Kidney epithelial cell (primary cell): ENCODE results near the gene RPL19. TPM values are rescaled to one million over a fixed set of nuclear protein-coding genes. Genes with fewer than 3 reads are reported as not detected.

Source experiments
- DNase-seq: peaks from one replicate; pipeline ENCODE4 v3.0.0-alpha.2; 2010; ENCODE audit warnings: low read depth
- H3K27me3 ChIP-seq: 2 replicates; pipeline ENCODE4 v1.6.0; 2011; ENCODE audit warnings: low read length; ENCODE audit not compliant: control insufficient read depth, insufficient read depth
- H3K36me3 ChIP-seq: 2 replicates; pipeline ENCODE4 v1.5.1; 2011; ENCODE audit warnings: low read length; ENCODE audit not compliant: control insufficient read depth, insufficient read depth
- H3K4me3 ChIP-seq: 2 replicates; pipeline ENCODE4 v1.5.1; 2011; ENCODE audit warnings: low read depth, mild to moderate bottlenecking, control low read depth, low read length
- CTCF ChIP-seq: IDR thresholded peaks from 2 replicates; pipeline ENCODE4 v1.5.1; 2011; ENCODE audit warnings: mild to moderate bottlenecking, moderate library complexity, low read length, control low read depth, inconsistent platforms; ENCODE audit not compliant: insufficient read depth, poor library complexity, severe bottlenecking
- total RNA-seq: library from RNA; depleted of rRNA; stranded (reverse); fragments of >200 nt; gene quantifications from 2 replicates; pipeline ENCODE4 v1.2.3, GENCODE V29; 2015

RPL19 gene
- total RNA-seq, 1 donor from 2014 or later, result 4,555 TPM

- no peak for DNase-seq
- TF ChIP-seq CTCF, result no peak
- Histone ChIP-seq H3K36me3 (no peaks in the 10 kb centered on the region), H3K27me3 (peaks cover 28% of the 10 kb centered on the region), H3K4me3 (no peak overlapping the region)
Observed at GRCh38 chr17:39212195-39212810, 12.2 kb downstream of the RPL19 start.

GRCh38 chr17:39212841-39213480, 12.9 kb downstream of the RPL19 start:
- no peaks in the 10 kb centered on the region for H3K36me3 ChIP-seq
- DNase-seq, result no peak
- peaks cover 32% of the 10 kb centered on the region for H3K27me3 ChIP-seq
- H3K4me3 ChIP-seq, result no peak overlapping the region
- no peak for TF ChIP-seq CTCF

GRCh38 chr17:39213852-39214251, 13.8 kb downstream of the RPL19 start:
- no peak for DNase-seq
- no peak for TF ChIP-seq CTCF
- H3K27me3 ChIP-seq, result peaks cover 36% of the 10 kb centered on the region
- no peak overlapping the region for H3K4me3 ChIP-seq
- no peaks in the 10 kb centered on the region for H3K36me3 ChIP-seq

GRCh38 chr17:39217734-39218369, 17.8 kb downstream of the RPL19 start:
- peaks cover 39% of the 10 kb centered on the region for H3K27me3 ChIP-seq
- H3K4me3 ChIP-seq, result no peak overlapping the region
- H3K36me3 ChIP-seq, result no peaks in the 10 kb centered on the region
- TF ChIP-seq CTCF, result no peak
- DNase-seq, result no peak

- no peak for TF ChIP-seq CTCF
- no peak overlapping the region for H3K4me3 ChIP-seq
- DNase-seq, result no peak
- H3K27me3 ChIP-seq, result peaks cover 50% of the 10 kb centered on the region
- no peaks in the 10 kb centered on the region for H3K36me3 ChIP-seq
Observed at GRCh38 chr17:39218906-39219305, 18.8 kb downstream of the RPL19 start.
